ENCODE measurements around the gene LDHB.

LDHB gene

DNA sequence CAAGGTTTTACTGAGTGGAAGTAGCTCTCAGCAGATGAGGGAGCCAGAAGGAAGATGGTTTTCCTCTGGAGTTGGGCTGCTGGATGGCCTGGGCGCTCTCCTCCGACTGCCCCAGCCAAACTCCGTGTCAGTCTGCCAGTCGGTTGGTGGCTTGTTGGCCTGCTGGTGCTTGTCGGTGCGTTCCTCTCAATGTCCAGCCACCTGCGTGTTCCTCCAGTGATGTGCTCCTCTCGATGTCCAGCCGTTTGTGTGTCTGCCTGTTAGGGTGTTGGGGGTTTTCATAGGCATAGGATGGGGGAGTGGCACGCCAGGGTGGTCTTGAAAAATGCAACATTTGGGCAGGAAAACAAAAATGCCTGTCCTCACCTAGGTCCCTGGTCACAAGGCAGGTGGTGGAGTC, 37.0 kb upstream of the LDHB start:
- H4K20me1 ChIP-seq (ENCODE audit: low read depth, low read length): no peaks in the 10 kb centered on the region
- no peak for TF ChIP-seq EZH2phosphoT487 (conservative IDR thresholded peaks at IDR 0.05; ENCODE audit: low read length)
- TF ChIP-seq, protein P1, sequence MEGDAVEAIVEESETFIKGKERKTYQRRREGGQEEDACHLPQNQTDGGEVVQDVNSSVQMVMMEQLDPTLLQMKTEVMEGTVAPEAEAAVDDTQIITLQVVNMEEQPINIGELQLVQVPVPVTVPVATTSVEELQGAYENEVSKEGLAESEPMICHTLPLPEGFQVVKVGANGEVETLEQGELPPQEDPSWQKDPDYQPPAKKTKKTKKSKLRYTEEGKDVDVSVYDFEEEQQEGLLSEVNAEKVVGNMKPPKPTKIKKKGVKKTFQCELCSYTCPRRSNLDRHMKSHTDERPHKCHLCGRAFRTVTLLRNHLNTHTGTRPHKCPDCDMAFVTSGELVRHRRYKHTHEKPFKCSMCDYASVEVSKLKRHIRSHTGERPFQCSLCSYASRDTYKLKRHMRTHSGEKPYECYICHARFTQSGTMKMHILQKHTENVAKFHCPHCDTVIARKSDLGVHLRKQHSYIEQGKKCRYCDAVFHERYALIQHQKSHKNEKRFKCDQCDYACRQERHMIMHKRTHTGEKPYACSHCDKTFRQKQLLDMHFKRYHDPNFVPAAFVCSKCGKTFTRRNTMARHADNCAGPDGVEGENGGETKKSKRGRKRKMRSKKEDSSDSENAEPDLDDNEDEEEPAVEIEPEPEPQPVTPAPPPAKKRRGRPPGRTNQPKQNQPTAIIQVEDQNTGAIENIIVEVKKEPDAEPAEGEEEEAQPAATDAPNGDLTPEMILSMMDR (IDR thresholded peaks at IDR 0.05; ENCODE audit: insufficient read depth, low read length, poor library complexity, severe bottlenecking): no peak
- no peaks in the 10 kb centered on the region for H3F3A ChIP-seq (ENCODE audit: insufficient read depth)
- no peak overlapping the region for H3K4me2 ChIP-seq (ENCODE audit: low read depth, low read length, poor library complexity, severe bottlenecking)
- no peaks in the 10 kb centered on the region for H3K9me2 ChIP-seq (replicated peaks; ENCODE audit: insufficient read depth, low read length)
- no peaks in the 10 kb centered on the region for H3K27me3 ChIP-seq (ENCODE audit: low read length)
- no peaks in the 10 kb centered on the region for H3K36me3 ChIP-seq (ENCODE audit: low read length)
- no peaks in the 10 kb centered on the region for H3K9me3 ChIP-seq (ENCODE audit: insufficient read depth, low read length)
- no peak overlapping the region for H3K9ac ChIP-seq (ENCODE audit: low read length)
- H3K27ac ChIP-seq (ENCODE audit: low read depth, low read length): no peak overlapping the region
- H3K4me3 ChIP-seq (ENCODE audit: insufficient read depth, low read length, poor library complexity, severe bottlenecking): no peak overlapping the region
- H2AFZ ChIP-seq (ENCODE audit: low read depth, low read length, severe bottlenecking): no peak overlapping the region
- H3K79me2 ChIP-seq (ENCODE audit: insufficient read depth, low read length): no peaks in the 10 kb centered on the region

DNA sequence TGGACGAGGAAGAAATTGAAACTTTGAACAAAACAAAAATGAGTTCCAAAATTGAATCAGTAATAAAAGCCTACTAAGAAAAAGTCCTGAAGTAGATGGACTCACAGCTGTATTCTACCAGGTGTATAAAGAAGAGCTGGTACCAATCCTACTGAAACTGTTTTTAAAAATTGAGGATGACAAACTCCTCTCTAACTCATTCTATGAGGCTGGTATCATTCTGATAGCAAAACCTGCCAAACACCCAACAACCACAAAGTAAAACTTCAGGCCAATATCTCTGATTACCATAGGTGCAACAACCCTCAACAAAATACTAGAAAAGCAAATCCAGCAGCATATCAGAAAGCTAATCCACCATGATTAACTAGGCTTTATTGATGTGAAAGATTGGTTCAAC, 33.9 kb upstream of the LDHB start:
- no peak overlapping the region for H3K27ac ChIP-seq (ENCODE audit: low read depth, low read length)
- H3F3A ChIP-seq (ENCODE audit: insufficient read depth): no peaks in the 10 kb centered on the region

DNA sequence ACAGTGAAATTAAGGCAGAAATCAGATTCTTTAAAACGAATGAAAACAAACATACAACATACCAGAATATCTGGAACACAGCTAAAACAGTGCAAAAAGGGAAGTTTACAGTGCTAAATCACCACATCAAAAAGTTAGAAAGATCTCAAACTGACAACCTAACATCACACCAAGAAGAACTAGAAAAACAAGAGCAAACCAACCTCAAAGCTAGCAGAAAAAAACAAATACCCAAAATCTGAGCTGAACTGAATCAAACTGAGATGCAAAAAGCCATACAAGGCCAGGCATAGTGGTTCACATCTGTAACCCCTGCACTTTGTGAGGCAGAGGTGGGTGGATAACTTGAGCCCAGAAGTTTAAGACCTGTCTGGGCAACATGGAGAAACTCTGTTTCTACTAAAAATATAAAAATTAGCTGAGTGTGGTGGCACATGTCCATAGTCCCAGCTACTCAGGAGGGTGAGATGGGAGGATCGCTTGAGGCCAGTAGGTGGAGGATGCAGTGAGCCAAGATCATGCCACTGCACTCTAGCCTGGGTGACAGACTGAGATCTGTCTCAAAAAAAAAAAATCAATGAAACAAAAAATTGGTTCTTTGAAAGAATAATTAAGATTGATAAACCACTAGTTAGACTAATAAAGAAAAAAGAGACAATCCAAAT, 33.2 kb upstream of the LDHB start:
- Histone ChIP-seq H3K4me2 (ENCODE audit: low read depth, low read length, poor library complexity, severe bottlenecking) (no peak overlapping the region), H3K27me3 (ENCODE audit: low read length) (no peaks in the 10 kb centered on the region), H3K9me3 (ENCODE audit: insufficient read depth, low read length) (no peaks in the 10 kb centered on the region), H3K9me2 (replicated peaks; ENCODE audit: insufficient read depth, low read length) (no peaks in the 10 kb centered on the region), H3K79me2 (ENCODE audit: insufficient read depth, low read length) (no peaks in the 10 kb centered on the region), H3K9ac (ENCODE audit: low read length) (no peak overlapping the region), H4K20me1 (ENCODE audit: low read depth, low read length) (no peaks in the 10 kb centered on the region), H3K36me3 (ENCODE audit: low read length) (no peaks in the 10 kb centered on the region), H2AFZ (ENCODE audit: low read depth, low read length, severe bottlenecking) (no peak overlapping the region), H3K4me3 (ENCODE audit: insufficient read depth, low read length, poor library complexity, severe bottlenecking) (no peak overlapping the region), H3F3A (ENCODE audit: insufficient read depth) (no peaks in the 10 kb centered on the region), H3K27ac (ENCODE audit: low read depth, low read length) (no peak overlapping the region)
- TF ChIP-seq, protein P1 (IDR thresholded peaks at IDR 0.05; ENCODE audit: insufficient read depth, low read length, poor library complexity, severe bottlenecking): no peak
- no peak for TF ChIP-seq EZH2phosphoT487 (conservative IDR thresholded peaks at IDR 0.05; ENCODE audit: low read length)

More for the DNA sequence above, 33.9 kb upstream of the LDHB start:
- no peaks in the 10 kb centered on the region for H3K36me3 ChIP-seq (ENCODE audit: low read length)
- H3K9me3 ChIP-seq (ENCODE audit: insufficient read depth, low read length): no peaks in the 10 kb centered on the region
- H3K9me2 ChIP-seq (replicated peaks; ENCODE audit: insufficient read depth, low read length): no peaks in the 10 kb centered on the region
- no peak overlapping the region for H3K4me2 ChIP-seq (ENCODE audit: low read depth, low read length, poor library complexity, severe bottlenecking)
- H3K27me3 ChIP-seq (ENCODE audit: low read length): no peaks in the 10 kb centered on the region
- H4K20me1 ChIP-seq (ENCODE audit: low read depth, low read length): no peaks in the 10 kb centered on the region
- H3K9ac ChIP-seq (ENCODE audit: low read length): no peak overlapping the region
- TF ChIP-seq, protein P1 (IDR thresholded peaks at IDR 0.05; ENCODE audit: insufficient read depth, low read length, poor library complexity, severe bottlenecking): no peak
- no peak for TF ChIP-seq EZH2phosphoT487 (conservative IDR thresholded peaks at IDR 0.05; ENCODE audit: low read length)
- H2AFZ ChIP-seq (ENCODE audit: low read depth, low read length, severe bottlenecking): no peak overlapping the region
- no peaks in the 10 kb centered on the region for H3K79me2 ChIP-seq (ENCODE audit: insufficient read depth, low read length)
- no peak overlapping the region for H3K4me3 ChIP-seq (ENCODE audit: insufficient read depth, low read length, poor library complexity, severe bottlenecking)

Measured in SU-DHL-6 (cell line).